22Rv1 (cell line): ENCODE data around the gene CUL4A.

Source experiments
- CTCF ChIP-seq: fragments of 450-650 bp; IDR thresholded peaks from 2 replicates; pipeline ENCODE4 v1.5.1; 2017; ENCODE audit warnings: mild to moderate bottlenecking
- ZFX ChIP-seq: fragments of 450-650 bp; IDR thresholded peaks from 2 replicates; pipeline ENCODE4 v1.6.1; 2017; ENCODE audit warnings: antibody characterized with exemption, borderline replicate concordance

GRCh38 chr13:113207460-113207859, 2.0 kb upstream of the CUL4A start:
- no peak for TF ChIP-seq CTCF
- TF ChIP-seq ZFX: no peak
